NCI-H1105 treated with DMSO at 0.1 percent for 48 hours (cell line): ENCODE data around the gene REEP1.

Source experiments
- DNase-seq: peaks from one replicate; lab custom pipeline; 2025; lab: John Stamatoyannopoulos, UW

REEP1 gene

DNA sequence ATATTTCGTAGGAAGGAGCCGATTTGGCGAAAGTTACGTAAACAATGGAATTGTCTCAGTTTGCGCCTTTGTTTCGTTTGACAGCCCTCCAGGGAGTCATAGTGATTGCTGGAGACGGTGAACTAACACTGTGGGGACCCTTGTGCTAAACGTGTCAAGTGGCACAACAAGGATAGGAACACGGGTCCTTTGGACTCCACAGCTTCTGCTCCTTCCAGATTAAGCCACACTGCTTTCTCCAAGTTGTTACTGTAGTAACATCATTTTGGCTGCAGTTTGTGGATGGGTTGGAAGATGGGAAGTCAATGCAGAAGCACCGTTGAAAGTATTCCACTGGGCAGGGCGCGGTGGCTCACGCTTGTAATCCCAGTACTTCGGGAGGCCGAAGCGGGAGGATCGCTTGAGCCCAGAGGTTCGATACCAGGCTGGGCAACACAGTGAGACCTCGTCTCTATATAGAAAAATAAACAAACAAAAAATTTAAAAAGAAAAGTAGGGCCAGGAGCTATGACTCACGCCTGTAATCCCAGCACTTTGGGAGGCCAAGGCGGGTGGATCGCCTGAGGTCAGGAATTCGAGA, 141.5 kb downstream of the REEP1 start:
- DNase-seq = no peak

- peak; percentile 94 for DNase-seq
Observed at GRCh38 chr2:86195055-86195807, 142.2 kb downstream of the REEP1 start, which contains the start of gene IMMT. Gene IMMT (minus strand): TSS chr2:86195462. CDS start chr2:86195382, 80 bp downstream.

- peak; percentile 89 for DNase-seq
Observed at GRCh38 chr2:86194751-86195054, 142.7 kb downstream of the REEP1 start.

DNA sequence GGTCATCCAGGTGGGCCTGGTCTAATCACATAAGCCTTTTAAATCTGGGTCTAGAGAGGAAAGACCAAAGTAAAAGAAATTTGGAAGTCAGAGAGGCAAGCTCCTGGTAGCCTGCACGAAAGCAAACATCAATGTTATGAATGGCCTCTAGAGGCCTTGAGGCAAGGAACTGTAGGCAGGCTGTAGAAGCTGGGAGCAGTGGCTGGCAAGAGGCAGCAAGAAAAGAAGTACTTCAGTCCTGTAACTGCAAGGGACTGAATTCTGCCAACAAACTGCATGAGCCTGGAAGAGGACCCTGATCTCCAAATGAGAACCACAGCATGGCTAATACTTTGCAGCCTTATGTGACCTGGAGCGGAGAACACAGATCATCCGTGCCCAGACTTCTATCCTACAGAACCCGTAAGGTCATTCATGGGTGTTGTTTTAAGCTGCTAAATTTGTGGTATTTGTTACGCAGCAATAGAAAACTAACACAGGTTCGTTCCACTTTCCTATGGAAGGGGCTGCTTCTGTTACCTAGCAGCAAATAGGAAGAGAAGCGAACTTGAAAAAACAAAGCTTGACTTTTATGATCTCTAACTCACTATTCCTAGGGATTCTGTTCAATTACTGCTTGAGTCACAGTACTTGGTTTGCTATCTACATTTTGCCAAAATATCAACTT, 143.4 kb downstream of the REEP1 start:
- DNase-seq = no peak

DNA sequence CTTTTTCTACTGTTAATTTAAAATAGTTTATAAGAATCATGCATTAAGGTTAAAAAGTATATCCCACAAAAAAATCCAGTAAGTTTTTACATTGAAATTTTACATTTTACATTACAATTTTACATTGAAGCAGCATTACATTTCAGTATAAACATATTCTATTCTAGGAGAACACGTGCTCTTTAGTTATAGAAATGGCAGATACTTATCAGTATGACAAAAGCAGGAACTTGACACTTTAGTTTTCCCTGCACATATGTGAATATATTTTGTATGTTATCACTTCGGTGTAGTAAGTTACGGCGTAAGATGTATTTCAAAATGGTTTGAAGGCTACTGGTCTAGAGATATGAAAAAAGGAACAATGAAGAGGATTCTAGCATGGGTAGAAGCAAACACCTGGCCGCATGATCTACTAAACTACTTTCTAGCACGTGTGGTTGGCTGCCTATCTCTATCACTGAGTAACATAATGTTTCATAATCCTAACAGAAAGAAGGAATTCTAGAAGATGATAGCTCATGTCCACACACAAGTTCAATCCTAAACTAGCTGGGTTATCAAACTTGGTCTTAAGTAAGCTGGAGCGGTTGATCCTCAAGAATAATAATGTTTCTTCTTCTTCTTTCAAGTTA, 147.5 kb downstream of the REEP1 start:
- no peak for DNase-seq

- DNase-seq = no peak
Observed at GRCh38 chr2:86186431-86186830, 151.0 kb downstream of the REEP1 start.

GRCh38 chr2:86185517-86186212, 151.8 kb downstream of the REEP1 start:
- DNase-seq = no peak

DNA sequence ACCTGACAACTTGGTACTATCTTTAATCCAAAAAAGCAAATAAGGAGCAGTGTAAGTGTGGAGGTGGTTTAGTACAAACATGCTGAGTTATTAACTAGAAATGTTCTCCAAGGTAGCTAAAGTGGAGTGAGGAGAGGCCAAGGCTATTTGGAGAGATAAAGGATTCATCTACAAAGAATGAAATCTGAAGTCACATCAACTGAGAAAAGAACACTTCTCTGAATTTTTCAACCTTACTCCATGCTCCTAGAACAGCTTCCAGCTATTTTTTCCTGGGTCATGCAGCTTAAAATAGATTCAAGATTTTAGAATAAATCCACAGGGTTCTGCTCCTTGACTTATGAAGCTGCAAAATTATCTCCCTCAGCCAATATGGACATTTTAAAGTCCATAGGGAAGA, 160.8 kb downstream of the REEP1 start:
- DNase-seq = no peak

DNA sequence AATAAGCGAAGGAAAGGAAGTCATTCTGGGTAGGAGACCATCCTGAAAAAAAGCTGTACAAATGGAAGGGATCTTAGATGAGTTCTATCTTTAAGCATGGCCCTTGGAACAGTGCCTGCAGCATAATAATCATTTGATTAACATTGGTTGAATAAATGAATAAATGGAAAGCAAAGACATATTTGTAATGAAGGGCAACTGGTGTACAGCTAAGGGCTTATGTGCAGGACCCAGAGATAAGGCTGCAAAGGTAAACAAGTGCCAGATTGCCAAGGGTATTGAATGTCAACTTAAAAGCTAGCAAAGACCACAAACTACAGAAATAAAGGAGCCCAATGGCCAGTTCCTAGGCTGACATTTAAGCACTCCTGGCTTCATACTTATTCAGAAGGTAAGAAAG, 161.6 kb downstream of the REEP1 start:
- DNase-seq = no peak

- DNase-seq = no peak
Observed at GRCh38 chr2:86174445-86174844, 163.0 kb downstream of the REEP1 start.

DNA sequence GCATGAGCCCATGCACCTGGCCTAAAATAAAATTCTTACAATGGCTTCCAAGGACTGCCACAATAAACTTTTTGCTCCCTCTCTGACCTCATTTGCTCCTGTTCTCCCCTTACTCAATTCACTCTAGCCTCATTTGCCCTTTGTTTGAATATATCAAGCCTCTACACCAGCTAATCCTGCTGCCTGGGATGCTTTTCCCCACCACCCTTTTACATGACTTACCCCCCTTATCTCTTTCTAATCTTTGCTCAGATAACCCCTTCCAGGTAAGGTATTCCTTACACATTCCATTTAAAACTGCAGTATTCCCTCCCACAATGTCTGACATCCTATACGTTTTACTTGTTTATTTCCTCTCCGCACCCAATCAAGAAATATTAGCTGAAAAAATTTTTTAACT, 164.8 kb downstream of the REEP1 start:
- no peak for DNase-seq

- no peak for DNase-seq
Observed at GRCh38 chr2:86171295-86171694, 166.1 kb downstream of the REEP1 start.

DNA sequence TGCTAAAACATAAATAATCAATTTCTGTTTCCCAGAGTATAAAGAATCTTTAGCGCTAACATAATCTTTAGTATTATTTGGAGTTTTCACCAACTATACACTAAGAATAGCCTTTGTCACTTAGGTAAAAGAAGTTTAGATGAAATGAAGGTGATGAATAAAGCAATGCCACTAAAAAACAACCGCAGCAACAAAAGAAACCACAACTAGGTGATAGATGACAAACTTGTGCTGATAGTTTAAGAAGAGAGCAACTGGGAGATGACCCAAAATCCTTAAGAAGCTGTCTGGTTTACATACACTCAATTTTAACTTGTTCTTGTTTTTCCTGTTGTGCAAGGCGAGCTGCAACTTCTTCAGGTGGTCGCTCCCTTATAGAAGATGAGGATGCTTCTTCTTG, 167.0 kb downstream of the REEP1 start:
- DNase-seq = no peak
